CD4-positive, alpha-beta memory T cell (primary cell): ENCODE measurements around the gene PAK1. TPM values are rescaled to one million over a fixed set of nuclear protein-coding genes. Genes with fewer than 3 reads are reported as not detected.
A peak's percentile ranks its signal among the peaks of the same experiment; 100 is the strongest.

Source experiments
- CTCF ChIA-PET: fragments of 350-600 bp; sonication (Branson Sonifier 250); formaldehyde crosslinking; loops from one replicate; lab custom pipeline; 2021; ENCODE audit warnings: inconsistent platforms; ENCODE audit not compliant: partially characterized antibody; lab: Charles Lee
- POLR2A ChIA-PET: fragments of 350-600 bp; sonication (Branson Sonifier 250); formaldehyde crosslinking; loops from one replicate; lab custom pipeline; 2021; ENCODE audit not compliant: partially characterized antibody; lab: Charles Lee
- DNase-seq, 5 donors: peaks; one replicate each; pipeline versions ENCODE4 v3.0.0 to v3.0.0-alpha.2; 2020 to 2022; ENCODE audit warnings: mixed read lengths in 1 of 5
- H3K27ac ChIP-seq: one replicate; pipeline ENCODE4 v1.7.0; 2013; ENCODE audit warnings: low read depth, low read length
- H3K27me3 ChIP-seq: 2 replicates; pipeline ENCODE4 v1.7.0; 2013; ENCODE audit warnings: mild to moderate bottlenecking, low read length, moderate library complexity; ENCODE audit not compliant: insufficient read depth
- H3K36me3 ChIP-seq: 2 replicates; pipeline ENCODE4 v1.7.0; 2013; ENCODE audit warnings: mild to moderate bottlenecking, low read length, moderate library complexity; ENCODE audit not compliant: insufficient read depth
- H3K4me1 ChIP-seq: 2 replicates; pipeline ENCODE4 v1.7.0; 2013; ENCODE audit warnings: mild to moderate bottlenecking, low read length, moderate library complexity; ENCODE audit not compliant: insufficient read depth
- H3K4me3 ChIP-seq, 2 donors: one replicate each; pipeline ENCODE4 v1.7.0; 2013; ENCODE audit warnings: low read length in 2 of 2, mild to moderate bottlenecking in 1 of 2
- H3K9me3 ChIP-seq, 2 donors: one replicate each; pipeline ENCODE4 v1.7.0; 2013; ENCODE audit warnings: low read length in 2 of 2, control low read depth in 1 of 2; ENCODE audit not compliant: control insufficient read depth in 1 of 2
- H3K27ac Mint-ChIP-seq, 7 donors: one replicate each; pipeline ENCODE4 v1.8.0; 2020 to 2021; ENCODE audit warnings: mixed read lengths in 7 of 7, mild to moderate bottlenecking in 6 of 7, inconsistent platforms in 3 of 7, moderate library complexity in 3 of 7
- H3K27me3 Mint-ChIP-seq, 2 donors: one replicate each; pipeline ENCODE4 v1.8.0; 2020 to 2021; ENCODE audit warnings: mixed read lengths in 2 of 2
- H3K36me3 Mint-ChIP-seq, 2 donors: one replicate each; pipeline ENCODE4 v1.8.0; 2020 to 2021; ENCODE audit warnings: mixed read lengths in 2 of 2, inconsistent platforms in 1 of 2, mild to moderate bottlenecking in 1 of 2
- H3K4me1 Mint-ChIP-seq, 4 donors: one replicate each; pipeline ENCODE4 v1.8.0; 2020 to 2021; ENCODE audit warnings: mixed read lengths in 4 of 4, mild to moderate bottlenecking in 1 of 4
- H3K4me3 Mint-ChIP-seq, 8 donors: one replicate each; pipeline ENCODE4 v1.8.0; 2020 to 2021; ENCODE audit warnings: mixed read lengths in 8 of 8, mild to moderate bottlenecking in 7 of 8, moderate library complexity in 6 of 8, inconsistent platforms in 3 of 8
- H3K9me3 Mint-ChIP-seq, 8 donors: one replicate each; pipeline ENCODE4 v1.8.0; 2020 to 2021; ENCODE audit warnings: mixed read lengths in 8 of 8, mild to moderate bottlenecking in 5 of 8, inconsistent platforms in 3 of 8, moderate library complexity in 1 of 8
- intact Hi-C: fragments of 100-400 bp; cut with micrococcal nuclease; formaldehyde crosslinking; loops from one replicate; pipeline ENCODE4 v1.15.1; 2023
- polyA plus RNA-seq, 2 donors: library from polyadenylated mRNA; unstranded; fragments of 300-500 nt; fragmentation: Illumina TruSeq; gene quantifications; one replicate each; pipeline ENCODE4 v1.2.3, GENCODE V29; 2021
- total RNA-seq, 2 experiments: library from RNA; stranded (reverse); gene quantifications; one replicate each; pipeline ENCODE4 v1.2.3, GENCODE V29; 2021

Gene PAK1
- total and polyA plus RNA-seq, 4 experiments from 2014 or later: 9.3 to 10.4 (median 9.7) TPM

DNA sequence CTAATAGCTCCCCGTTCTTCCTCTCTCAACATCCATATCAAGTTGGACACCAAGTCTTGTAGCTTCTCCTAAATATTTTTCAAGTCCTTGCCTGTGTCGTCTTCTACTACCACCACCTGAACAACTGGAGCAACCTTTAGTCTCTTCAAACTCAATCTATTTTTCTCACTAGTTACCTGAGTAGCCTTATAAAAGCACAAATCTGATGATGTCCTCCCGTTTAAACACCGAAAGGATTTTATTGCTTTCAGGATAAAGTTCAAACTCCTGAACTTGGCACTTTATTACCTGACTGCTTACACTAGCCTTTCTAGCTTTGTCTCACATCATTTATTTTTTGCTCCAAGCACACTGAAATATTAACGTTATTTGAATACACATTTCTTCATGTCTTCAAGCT lies 1.3 kb upstream of the PAK1 start:
- peak overlapping the region; percentile 96 to 100 (median 99) for H3K27ac Mint-ChIP-seq
- intact Hi-C loops: loop anchor here (10.0 kb wide), 2 partner anchors 410 to 520 kb away; partner anchors contain the start of genes CAPN5 and INTS4
- Histone ChIP-seq H3K27ac (no peak overlapping the region), H3K4me3 (no peak overlapping the region), H3K27me3 (no peaks in the 10 kb centered on the region), H3K36me3 (no peaks in the 10 kb centered on the region), H3K4me1 (peaks cover 11% of the 10 kb centered on the region), H3K9me3 (no peaks in the 10 kb centered on the region)
- H3K27me3 Mint-ChIP-seq: peaks cover 3 to 8% of the 10 kb centered on the region in 2 donors
- ChIA-PET POLR2A (no interaction called here), CTCF (no interaction called here)
- peaks cover 7 to 14% (median 12%) of the 10 kb centered on the region in 4 donors for H3K4me1 Mint-ChIP-seq
- H3K4me3 Mint-ChIP-seq: peak overlapping the region in 6 of 8 donors; percentile 6 to 69 (median 46)
- DNase-seq: no peak
- peaks cover 0 to 5% (median 0%) of the 10 kb centered on the region in 8 donors for H3K9me3 Mint-ChIP-seq
- H3K36me3 Mint-ChIP-seq: peaks cover 0 to 4% of the 10 kb centered on the region in 2 donors

DNA sequence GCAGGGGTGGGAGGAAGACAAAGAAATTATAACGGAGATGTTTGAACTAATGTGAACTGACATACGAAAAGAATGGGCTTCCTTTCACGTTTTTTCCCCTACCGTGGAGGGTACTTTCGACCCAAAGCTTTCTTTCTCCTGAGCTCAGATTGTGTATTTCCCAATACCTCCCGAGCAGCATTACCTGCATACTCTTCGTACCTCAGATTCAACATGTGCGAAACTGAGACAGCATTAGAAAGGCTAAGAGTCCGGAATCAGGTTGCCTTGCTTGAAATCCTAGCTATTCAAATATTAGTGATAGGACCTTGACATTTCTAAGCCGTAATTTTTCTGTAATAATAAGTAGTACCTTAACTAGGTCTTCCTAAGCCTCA lies 778 bp upstream of the PAK1 start:
- no peak for DNase-seq
- Mint-ChIP-seq H3K27me3 (peaks cover 3 to 9% of the 10 kb centered on the region in 2 donors), H3K9me3 (peaks cover 0 to 5% (median 0%) of the 10 kb centered on the region in 8 donors), H3K4me3 (peak overlapping the region; percentile 83 to 97 (median 92)), H3K4me1 (peaks cover 7 to 14% (median 12%) of the 10 kb centered on the region in 4 donors), H3K27ac (peak overlapping the region; percentile 96 to 100 (median 99)), H3K36me3 (peaks cover 0 to 4% of the 10 kb centered on the region in 2 donors)
- CTCF ChIA-PET: no interaction called here
- H3K27me3 ChIP-seq: no peaks in the 10 kb centered on the region
- H3K27ac ChIP-seq: peak overlapping the region; percentile 49
- POLR2A ChIA-PET: interaction anchor here (1.0 kb wide), 1 partner anchor 63 kb away, joined by 4 read pairs; no protein-coding TSS in a partner anchor
- peak overlapping the region; percentile 36 to 49 for H3K4me3 ChIP-seq
- no peaks in the 10 kb centered on the region for H3K36me3 ChIP-seq
- peaks cover 11% of the 10 kb centered on the region for H3K4me1 ChIP-seq
- intact Hi-C loops: loop anchor here (5.0 to 10.0 kb wide), 3 partner anchors 73 to 520 kb away; partner anchors contain the start of genes CAPN5 and INTS4
- H3K9me3 ChIP-seq: no peaks in the 10 kb centered on the region

DNA sequence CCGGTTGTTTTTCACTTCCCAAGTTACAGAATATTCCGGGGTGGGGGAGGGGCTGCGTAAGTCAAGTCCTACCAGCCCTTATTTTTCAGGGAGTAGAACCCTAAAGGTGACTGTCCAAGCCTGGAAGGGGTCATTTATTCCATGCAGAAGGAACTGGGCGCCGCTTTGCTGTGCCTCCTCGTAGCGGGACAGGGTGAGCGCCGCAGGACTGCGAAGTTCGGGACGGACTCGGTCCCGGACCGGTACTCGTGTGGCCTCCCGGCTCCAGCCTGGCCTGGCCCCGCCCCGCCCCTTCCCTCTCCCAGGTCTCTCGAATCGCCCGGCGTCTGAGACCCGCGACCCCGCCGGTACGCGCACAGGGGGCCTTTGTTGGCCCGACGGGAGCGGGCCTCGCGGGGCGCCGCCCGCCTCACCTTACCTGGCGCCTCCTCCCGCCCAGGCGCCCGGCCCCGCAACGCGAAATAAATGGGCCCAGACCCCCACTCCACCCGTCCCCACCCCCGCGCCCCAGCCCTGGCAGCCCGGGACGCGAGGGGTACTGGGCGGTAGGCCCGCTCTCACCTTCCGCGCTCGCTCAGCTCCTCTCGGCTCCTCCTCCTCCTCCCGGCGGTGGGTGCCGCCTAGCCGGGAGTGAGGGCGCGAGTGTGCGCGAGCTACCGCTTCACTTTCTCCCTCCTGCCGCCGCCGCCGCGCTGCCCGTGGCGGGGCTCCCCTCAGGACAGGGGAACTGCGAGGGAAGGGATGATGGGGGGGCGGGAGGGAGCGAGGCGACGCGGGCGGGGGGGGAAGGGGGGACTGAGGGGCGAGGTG lies 698 bp downstream of the PAK1 start:
- Mint-ChIP-seq H3K9me3 (peaks cover 0 to 5% (median 0%) of the 10 kb centered on the region in 8 donors), H3K4me3 (peak overlapping the region; percentile 80 to 91 (median 88)), H3K27ac (peak overlapping the region; percentile 92 to 98 (median 94)), H3K4me1 (peaks cover 7 to 14% (median 12%) of the 10 kb centered on the region in 4 donors), H3K36me3 (peaks cover 0 to 4% of the 10 kb centered on the region in 2 donors), H3K27me3 (peaks cover 3 to 10% of the 10 kb centered on the region in 2 donors)
- H3K27me3 ChIP-seq: no peaks in the 10 kb centered on the region
- H3K36me3 ChIP-seq: no peaks in the 10 kb centered on the region
- CTCF ChIA-PET: interaction anchor here (1.1 kb wide), 1 partner anchor 61 kb away, joined by 3 read pairs; no protein-coding TSS in a partner anchor
- intact Hi-C loops: loop anchor here (2.0 to 10.0 kb wide), 4 partner anchors 62 to 522 kb away; partner anchors contain the start of genes CAPN5 and INTS4
- H3K4me1 ChIP-seq: peaks cover 11% of the 10 kb centered on the region
- H3K9me3 ChIP-seq: no peaks in the 10 kb centered on the region
- POLR2A ChIA-PET: no interaction called here
- peak; percentile 56 to 72 (median 63) for DNase-seq
- peak overlapping the region; percentile 49 for H3K27ac ChIP-seq
- H3K4me3 ChIP-seq: peak overlapping the region in 1 of 2 donors; percentile 42

DNA sequence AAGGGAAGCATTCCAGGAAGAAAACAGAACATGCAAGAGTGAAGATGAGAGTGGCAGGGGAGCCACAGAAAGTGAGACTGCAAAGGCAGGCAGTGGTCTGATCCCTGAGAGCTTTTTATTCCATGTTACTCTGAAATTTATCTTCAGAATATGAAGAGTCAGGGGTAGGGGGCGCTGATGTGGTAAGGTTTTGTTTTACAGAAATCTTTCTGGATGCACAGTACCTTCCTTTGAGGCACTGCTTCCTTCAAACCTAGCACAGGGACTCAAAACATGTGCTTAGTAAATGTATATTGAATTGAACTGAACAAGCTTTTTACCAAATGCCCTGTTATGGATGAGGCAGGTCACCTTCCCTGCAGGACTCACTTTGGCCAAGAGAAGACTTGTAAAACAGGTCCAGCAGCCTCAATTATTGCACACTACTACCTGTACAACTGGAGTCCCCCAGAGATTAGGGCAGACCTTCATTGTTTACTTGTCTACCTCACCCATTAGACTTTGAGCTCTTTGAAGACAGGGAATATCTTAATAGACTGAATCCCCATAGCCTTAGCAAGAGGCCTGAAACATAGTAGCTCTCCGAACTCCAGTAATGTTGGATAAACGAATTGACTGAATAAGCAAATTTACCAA lies 2.2 kb downstream of the PAK1 start:
- Mint-ChIP-seq H3K9me3 (peaks cover 0 to 5% (median 0%) of the 10 kb centered on the region in 8 donors), H3K4me3 (peak overlapping the region in 7 of 8 donors; percentile 36 to 86 (median 66)), H3K36me3 (peaks cover 0 to 4% of the 10 kb centered on the region in 2 donors), H3K4me1 (peaks cover 7 to 14% (median 12%) of the 10 kb centered on the region in 4 donors), H3K27ac (peak overlapping the region in 6 of 7 donors; percentile 3 to 77 (median 22)), H3K27me3 (peaks cover 3 to 20% of the 10 kb centered on the region in 2 donors)
- Histone ChIP-seq H3K4me3 (no peak overlapping the region), H3K27ac (no peak overlapping the region), H3K9me3 (no peaks in the 10 kb centered on the region), H3K36me3 (no peaks in the 10 kb centered on the region), H3K27me3 (no peaks in the 10 kb centered on the region), H3K4me1 (peaks cover 11% of the 10 kb centered on the region)
- DNase-seq: peak in 1 of 5 donors; percentile 4
- ChIA-PET POLR2A (interaction anchor here (0.7 kb wide), 1 partner anchor 207 kb away, joined by 3 read pairs; no protein-coding TSS in a partner anchor), CTCF (interaction anchor here (1.3 kb wide), 1 partner anchor 76 kb away, joined by 5 read pairs; no protein-coding TSS in a partner anchor)
- intact Hi-C loops: loop anchor here (2.0 to 10.0 kb wide), 4 partner anchors 61 to 523 kb away; partner anchors contain the start of genes CAPN5 and INTS4

DNA sequence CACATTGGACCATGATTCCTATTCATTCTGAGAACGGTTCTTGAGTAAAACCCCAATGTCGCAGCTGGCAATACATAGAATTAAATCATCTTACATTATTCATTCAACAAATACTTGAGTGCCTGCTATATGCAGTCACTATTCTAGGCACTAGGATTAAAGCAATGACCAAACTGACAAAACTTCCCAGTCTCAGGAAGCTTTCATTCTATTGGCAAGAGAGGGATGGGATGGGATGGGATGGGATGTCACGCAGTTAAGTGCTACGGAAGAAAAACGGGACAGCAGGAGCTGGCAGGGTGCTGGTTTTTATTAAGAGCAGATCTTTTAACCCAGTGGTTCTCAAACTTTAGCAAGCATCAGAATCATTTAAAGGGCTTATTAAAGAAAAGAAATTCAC lies 2.9 kb downstream of the PAK1 start:
- Mint-ChIP-seq H3K27ac (peak overlapping the region in 1 of 7 donors; percentile 47), H3K27me3 (peaks cover 3 to 22% of the 10 kb centered on the region in 2 donors), H3K4me3 (peak overlapping the region in 2 of 8 donors; percentile 36 to 49), H3K4me1 (peaks cover 7 to 14% (median 12%) of the 10 kb centered on the region in 4 donors), H3K9me3 (peaks cover 0 to 5% (median 0%) of the 10 kb centered on the region in 8 donors), H3K36me3 (peaks cover 0 to 4% of the 10 kb centered on the region in 2 donors)
- Histone ChIP-seq H3K9me3 (no peaks in the 10 kb centered on the region), H3K27ac (no peak overlapping the region), H3K36me3 (no peaks in the 10 kb centered on the region), H3K27me3 (no peaks in the 10 kb centered on the region), H3K4me3 (no peak overlapping the region), H3K4me1 (peaks cover 11% of the 10 kb centered on the region)
- ChIA-PET POLR2A (no interaction called here), CTCF (interaction anchor here (1.2 to 1.3 kb wide), 2 partner anchors 77 kb away, joined by 4 to 5 read pairs; no protein-coding TSS in a partner anchor)
- intact Hi-C loops: loop anchor here (5.0 to 10.0 kb wide), 3 partner anchors 76 to 524 kb away; partner anchors contain the start of genes CAPN5 and INTS4
- DNase-seq: no peak

DNA sequence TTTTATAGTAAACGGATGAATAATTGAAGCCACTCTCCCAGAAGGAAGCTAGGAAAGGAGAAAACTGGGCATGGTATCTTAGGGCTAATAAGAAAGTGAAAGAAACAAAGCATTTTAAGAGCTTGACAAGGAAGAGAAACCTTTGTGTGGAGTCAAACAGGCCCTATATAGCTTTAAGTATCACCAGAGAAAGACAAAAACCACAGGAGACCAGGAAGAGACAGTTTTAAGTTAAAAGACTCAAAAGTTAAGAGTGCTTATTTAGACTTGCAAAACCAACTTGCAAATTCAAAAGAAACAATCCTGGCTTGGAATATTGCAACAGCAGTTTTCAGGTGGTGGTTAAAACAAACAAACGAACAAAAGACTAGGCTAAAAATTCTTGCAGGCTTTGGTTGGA lies 3.4 kb downstream of the PAK1 start:
- Mint-ChIP-seq H3K4me1 (peaks cover 7 to 14% (median 12%) of the 10 kb centered on the region in 4 donors), H3K36me3 (peaks cover 0 to 4% of the 10 kb centered on the region in 2 donors), H3K9me3 (peaks cover 0 to 5% (median 0%) of the 10 kb centered on the region in 8 donors), H3K27ac (no peak overlapping the region), H3K4me3 (peak overlapping the region in 1 of 8 donors; percentile 2), H3K27me3 (peaks cover 3 to 22% of the 10 kb centered on the region in 2 donors)
- no peaks in the 10 kb centered on the region for H3K27me3 ChIP-seq
- CTCF ChIA-PET: interaction anchor here (1.2 kb wide), 1 partner anchor 77 kb away, joined by 4 read pairs; no protein-coding TSS in a partner anchor
- no peaks in the 10 kb centered on the region for H3K9me3 ChIP-seq
- H3K36me3 ChIP-seq: no peaks in the 10 kb centered on the region
- no peak overlapping the region for H3K4me3 ChIP-seq
- H3K27ac ChIP-seq: no peak overlapping the region
- H3K4me1 ChIP-seq: peaks cover 11% of the 10 kb centered on the region
- intact Hi-C loops: loop anchor here (5.0 to 10.0 kb wide), 3 partner anchors 77 to 524 kb away; partner anchors contain the start of genes CAPN5 and INTS4
- DNase-seq: no peak
- POLR2A ChIA-PET: no interaction called here
